Posterior vena cava (tissue), 2 donors: Measurements from ENCODE around the gene FBXL12. TPM values are rescaled to one million over a fixed set of nuclear protein-coding genes. Genes with fewer than 3 reads are reported as not detected.
"Not testable (repeated sequence)": the region's sequence is repeated elsewhere in the genome, so short reads cannot be mapped to it uniquely, and the experiment has no call there.

Experiments used
- DNase-seq: peaks from one replicate; pipeline ENCODE4 v3.0.0-alpha.2; 2020; ENCODE audit warnings: low spot score
- intact Hi-C, 2 donors: fragments of 100-400 bp; cut with DNase I; formaldehyde crosslinking; loops; one replicate each; pipeline versions ENCODE4 v1.14.1 to v1.14.2; 2022 to 2023
- total RNA-seq, 2 donors: library from RNA; stranded (reverse); fragmentation: NEBNext Ultra II Directional; extraction: Animal tissue kit (Norgen Biotek cat#: 25700); gene quantifications; one replicate each; pipeline ENCODE4 v1.2.1, GENCODE V29; 2021
- donor health status: DM: yes; HTN: yes; CAD: no.
- donor health status: DM: yes; HTN: yes; CAD: no.

Gene FBXL12
- total RNA-seq, 2 donors from 2014 or later: 18.5 to 19.0 TPM

- DNase-seq, intact Hi-C loops: not testable (repeated sequence)
Measured at GRCh38 chr19:9843626-9844273, 24.9 kb upstream of the FBXL12 start.

GRCh38 chr19:9842834-9843625 lies 24.2 kb upstream of the FBXL12 start:
- intact Hi-C loops: no loop called here
- no peak for DNase-seq

- no peak for DNase-seq
- intact Hi-C loops: no loop called here
Measured at GRCh38 chr19:9839415-9839814, 20.5 kb upstream of the FBXL12 start.

- no peak for DNase-seq
- intact Hi-C loops: no loop called here
Measured at GRCh38 chr19:9838324-9838723, 19.4 kb upstream of the FBXL12 start.

GRCh38 chr19:9836021-9836420 lies 17.1 kb upstream of the FBXL12 start:
- intact Hi-C loops: no loop called here
- DNase-seq: no peak

GRCh38 chr19:9835507-9835949 lies 16.6 kb upstream of the FBXL12 start:
- no peak for DNase-seq
- intact Hi-C loops: no loop called here

GRCh38 chr19:9834726-9835506 lies 16.0 kb upstream of the FBXL12 start, which contains the start of gene PIN1:
TSS of gene PIN1 (plus strand) at chr19:9835318. CDS start at chr19:9835345, 27 bp downstream.
- intact Hi-C loops: no loop called here

GRCh38 chr19:9834307-9834725 lies 15.4 kb upstream of the FBXL12 start:
- intact Hi-C loops: no loop called here
- DNase-seq: no peak

More at GRCh38 chr19:9834726-9835506, 16.0 kb upstream of the FBXL12 start, which contains the start of gene PIN1:
- peak; percentile 100 for DNase-seq

GRCh38 chr19:9828551-9829063 lies 9.7 kb upstream of the FBXL12 start:
- DNase-seq: no peak
- intact Hi-C loops: no loop called here

DNA sequence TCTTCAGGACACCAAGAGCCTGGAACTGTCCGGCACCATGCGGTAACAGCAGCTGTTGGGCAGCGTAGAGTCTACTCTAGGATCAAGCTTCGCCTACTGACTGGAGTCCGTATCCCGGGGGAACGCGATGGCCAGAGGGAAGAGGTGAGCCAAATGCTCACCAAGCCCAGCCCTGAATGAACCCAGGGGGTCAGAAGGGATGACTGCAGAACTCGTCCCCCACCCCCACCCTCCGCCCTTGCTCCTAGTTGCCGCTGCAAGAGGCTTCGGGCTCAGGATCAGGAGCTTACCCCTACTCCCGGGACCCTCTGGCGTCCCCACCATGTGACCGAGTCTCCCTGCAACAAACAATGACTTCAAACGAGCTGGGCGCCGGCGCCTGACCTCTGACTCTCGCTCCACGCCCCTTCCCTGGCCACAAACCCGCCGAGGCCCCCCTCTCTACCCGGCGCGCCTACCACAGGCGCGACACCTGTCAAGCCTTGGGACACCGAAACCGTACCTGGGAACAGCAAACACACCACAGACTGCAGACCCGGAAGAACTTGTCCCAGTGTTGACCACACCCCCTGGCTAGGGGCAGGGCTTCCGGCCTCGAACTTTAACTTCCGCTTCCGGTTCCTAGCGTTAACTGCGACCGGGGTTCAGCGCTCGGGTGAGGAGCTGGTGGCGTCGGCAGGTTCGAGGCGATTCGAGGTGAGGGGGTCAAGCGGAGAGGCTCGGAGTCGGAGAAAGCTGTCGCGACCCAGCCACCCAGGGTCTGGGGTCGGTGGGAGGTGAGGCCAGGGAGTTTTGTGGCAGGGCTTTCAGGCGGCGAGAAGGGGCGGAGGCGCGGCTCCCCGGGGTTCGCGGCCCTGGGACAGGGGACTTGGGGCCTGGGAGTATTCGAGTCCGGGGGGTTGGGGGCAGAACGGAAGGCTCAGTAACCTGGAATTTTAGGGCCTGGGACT lies 8.7 kb upstream of the FBXL12 start, which contains the start of gene UBL5:
Gene UBL5 (plus strand): TSS at position 630 of the 950 bp plus-strand sequence. CDS start 420 bp downstream, outside the sequence.
- peak; percentile 95 for DNase-seq
- intact Hi-C loops: no loop called here

DNA sequence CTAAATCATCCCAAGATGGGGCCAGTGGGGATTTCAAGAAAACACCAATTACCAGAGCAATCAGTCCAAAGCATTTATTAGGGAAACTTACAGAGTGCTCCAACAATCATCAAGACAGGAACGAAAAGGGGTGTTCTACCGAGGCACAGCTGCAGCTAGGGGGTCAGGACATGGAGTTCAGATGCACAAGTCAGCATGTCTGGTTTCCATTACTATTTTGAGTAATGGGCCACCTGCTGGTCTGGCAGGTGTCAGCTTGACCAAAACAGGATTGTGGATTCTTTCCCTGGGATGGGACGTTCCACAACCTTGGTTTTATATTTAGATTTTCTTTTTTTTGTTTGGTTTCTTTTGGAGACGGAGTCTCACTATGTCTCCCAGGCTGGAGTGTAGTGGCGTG lies 4.9 kb upstream of the FBXL12 start:
- no peak for DNase-seq
- intact Hi-C loops: no loop called here

DNA sequence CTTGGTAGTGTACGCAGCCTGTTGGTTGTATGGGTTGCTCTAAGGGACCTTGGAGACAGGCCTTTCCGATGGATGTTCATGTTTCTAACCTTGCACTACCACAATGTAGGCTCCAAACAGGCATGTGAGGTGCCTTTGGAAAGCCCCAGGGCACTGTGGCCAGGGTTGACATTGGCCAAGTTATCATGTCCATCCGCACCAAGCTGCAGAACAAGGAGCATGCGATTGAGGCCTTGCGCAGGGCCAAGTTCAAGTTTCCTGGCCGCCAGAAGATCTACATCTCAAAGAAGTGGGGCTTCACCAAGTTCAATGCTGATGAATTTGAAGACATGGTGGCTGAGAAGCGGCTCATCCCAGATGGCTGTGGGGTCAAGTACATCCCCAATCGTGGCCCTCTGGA lies 1.2 kb upstream of the FBXL12 start:
- intact Hi-C loops, DNase-seq: not testable (repeated sequence)

DNA sequence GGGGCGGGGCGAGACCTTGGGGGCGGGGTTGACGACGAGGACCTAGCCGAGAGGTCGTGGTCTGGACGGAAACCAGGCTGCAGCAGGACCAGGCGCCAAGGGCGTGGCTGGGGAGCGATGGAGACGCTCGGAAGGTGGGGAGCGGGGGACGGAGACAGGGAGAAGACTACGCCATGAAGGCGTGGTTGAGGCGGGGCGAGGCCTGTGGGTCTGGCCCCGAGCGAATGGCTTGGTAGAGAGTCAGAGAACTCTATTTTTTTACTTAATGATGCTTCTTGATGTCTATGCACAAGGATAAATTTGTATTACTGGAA lies 674 bp upstream of the FBXL12 start:
- no peak for DNase-seq
- intact Hi-C loops: no loop called here

- intact Hi-C loops: no loop called here
- DNase-seq: no peak
Measured at GRCh38 chr19:9818175-9818733, 625 bp downstream of the FBXL12 start.

DNA sequence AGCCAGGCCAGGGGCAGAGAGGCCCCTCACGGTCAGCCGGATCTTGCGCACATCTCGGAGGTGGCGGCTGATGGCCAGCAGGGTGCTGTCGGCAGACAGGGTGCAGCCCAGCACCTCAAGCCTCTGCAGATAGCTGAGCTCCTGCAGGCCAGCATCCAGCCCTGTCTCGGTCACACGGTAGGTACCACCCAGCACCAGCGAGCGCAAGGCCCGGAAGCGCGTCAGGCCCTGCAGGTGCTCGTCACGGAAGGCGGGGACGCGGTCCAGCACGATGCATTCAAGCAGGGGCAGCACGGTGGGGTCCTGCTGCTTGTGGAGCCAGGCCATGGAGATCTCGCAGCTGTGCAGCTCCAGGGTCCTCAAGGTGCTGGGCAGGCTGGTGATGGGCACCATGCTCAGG lies 7.7 kb downstream of the FBXL12 start:
- DNase-seq: no peak
- intact Hi-C loops: no loop called here

- DNase-seq: no peak
- intact Hi-C loops: no loop called here
Measured at GRCh38 chr19:9808855-9809824, 9.7 kb downstream of the FBXL12 start.

GRCh38 chr19:9806803-9807202 lies 12.1 kb downstream of the FBXL12 start:
- intact Hi-C loops: no loop called here
- DNase-seq: no peak
